Activated naive CD8-positive, alpha-beta T cell (primary cell): ENCODE data around the gene SLC5A11.
"Not testable (repeated sequence)": the region's sequence is repeated elsewhere in the genome, so short reads cannot be mapped to it uniquely, and the experiment has no call there.

Experiments used
- H3K27ac Mint-ChIP-seq: one replicate; pipeline ENCODE4 v1.8.0; 2021; ENCODE audit warnings: mixed read lengths
- H3K27me3 Mint-ChIP-seq: one replicate; pipeline ENCODE4 v1.8.0; 2021; ENCODE audit warnings: mixed read lengths
- H3K36me3 Mint-ChIP-seq: one replicate; pipeline ENCODE4 v1.8.0; 2021; ENCODE audit warnings: mixed read lengths
- H3K4me1 Mint-ChIP-seq: one replicate; pipeline ENCODE4 v1.8.0; 2021; ENCODE audit warnings: low read depth, mixed read lengths
- H3K4me3 Mint-ChIP-seq: one replicate; pipeline ENCODE4 v1.8.0; 2021; ENCODE audit warnings: mild to moderate bottlenecking, mixed read lengths
- H3K9me3 Mint-ChIP-seq: one replicate; pipeline ENCODE4 v1.8.0; 2021; ENCODE audit warnings: low read depth, mixed read lengths

SLC5A11 gene, protein sequence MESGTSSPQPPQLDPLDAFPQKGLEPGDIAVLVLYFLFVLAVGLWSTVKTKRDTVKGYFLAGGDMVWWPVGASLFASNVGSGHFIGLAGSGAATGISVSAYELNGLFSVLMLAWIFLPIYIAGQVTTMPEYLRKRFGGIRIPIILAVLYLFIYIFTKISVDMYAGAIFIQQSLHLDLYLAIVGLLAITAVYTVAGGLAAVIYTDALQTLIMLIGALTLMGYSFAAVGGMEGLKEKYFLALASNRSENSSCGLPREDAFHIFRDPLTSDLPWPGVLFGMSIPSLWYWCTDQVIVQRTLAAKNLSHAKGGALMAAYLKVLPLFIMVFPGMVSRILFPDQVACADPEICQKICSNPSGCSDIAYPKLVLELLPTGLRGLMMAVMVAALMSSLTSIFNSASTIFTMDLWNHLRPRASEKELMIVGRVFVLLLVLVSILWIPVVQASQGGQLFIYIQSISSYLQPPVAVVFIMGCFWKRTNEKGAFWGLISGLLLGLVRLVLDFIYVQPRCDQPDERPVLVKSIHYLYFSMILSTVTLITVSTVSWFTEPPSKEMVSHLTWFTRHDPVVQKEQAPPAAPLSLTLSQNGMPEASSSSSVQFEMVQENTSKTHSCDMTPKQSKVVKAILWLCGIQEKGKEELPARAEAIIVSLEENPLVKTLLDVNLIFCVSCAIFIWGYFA

DNA sequence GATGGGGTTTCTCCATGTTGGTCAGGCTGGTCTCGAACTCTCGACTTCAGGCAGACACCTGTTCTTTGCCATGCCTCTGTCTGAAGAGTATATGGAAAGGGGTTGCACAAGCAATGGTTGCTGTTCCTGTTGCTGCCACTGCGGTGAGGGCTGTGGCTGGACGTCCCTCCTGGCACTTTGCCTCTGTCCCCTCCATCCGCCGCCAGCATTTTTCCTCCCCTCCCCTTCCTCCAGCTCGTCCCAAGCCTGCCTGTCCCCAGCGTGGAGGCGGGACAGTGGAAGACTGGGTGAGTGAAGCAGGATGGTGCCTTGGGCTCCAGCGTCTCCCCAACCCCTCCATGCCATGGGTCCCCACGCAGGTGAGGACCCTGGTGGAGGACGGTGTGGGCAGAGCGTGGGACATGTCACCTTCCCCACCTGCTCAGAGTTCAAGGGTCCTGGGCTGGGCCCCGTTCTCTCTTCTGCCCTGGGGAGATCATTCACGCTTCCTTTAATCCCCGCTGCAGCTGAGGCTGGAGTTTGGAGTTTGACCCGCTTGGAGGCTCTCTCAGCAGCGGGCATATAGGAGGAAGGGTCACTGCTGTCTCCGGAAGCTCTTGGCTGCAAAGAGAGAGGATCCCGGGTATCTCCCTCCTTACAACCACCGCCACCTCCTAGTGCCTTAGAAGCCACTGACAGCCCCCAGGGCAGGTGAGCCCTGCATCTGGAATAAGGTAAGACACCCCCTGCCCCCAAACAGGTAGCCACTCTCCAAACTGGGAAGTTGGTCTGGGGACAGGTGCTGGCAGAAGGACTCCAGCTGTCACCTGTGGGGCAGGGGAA is at the start of gene SLC5A11:
Gene SLC5A11, plus strand, starts transcription at position 238 of the 822 bp plus-strand sequence. CDS start 12,681 bp downstream, outside the sequence.
- H3K27me3 Mint-ChIP-seq = no peaks in the 10 kb centered on the region
- peaks cover 15% of the 10 kb centered on the region for H3K36me3 Mint-ChIP-seq
- H3K9me3 Mint-ChIP-seq = no peaks in the 10 kb centered on the region
- no peak within 1 kb of the TSS for H3K4me3 Mint-ChIP-seq
- H3K27ac Mint-ChIP-seq = no peak within 1 kb of the TSS
- H3K4me1 Mint-ChIP-seq = no peaks in the 10 kb centered on the region

DNA sequence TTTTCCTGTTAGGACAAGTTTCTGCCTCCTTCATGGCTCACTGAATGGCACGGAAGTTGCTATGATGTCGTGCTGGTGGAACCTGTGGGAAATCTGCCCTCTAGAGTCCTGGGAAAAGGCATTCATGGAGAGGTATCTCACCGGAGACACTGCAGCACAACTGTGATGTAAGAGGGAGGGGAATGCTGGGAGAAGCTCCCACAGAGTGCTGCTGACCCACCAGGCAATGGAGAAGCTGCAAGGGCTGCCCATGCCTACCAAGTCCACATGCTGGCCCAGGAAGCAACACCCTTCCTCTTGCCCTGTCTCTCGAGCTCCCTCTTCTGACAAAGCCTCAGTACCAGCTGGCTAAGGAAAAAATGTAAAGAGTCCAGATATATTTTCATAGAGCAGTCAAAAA is 45.2 kb upstream of the SLC5A11 start:
- H3K36me3 Mint-ChIP-seq = peaks cover 16% of the 10 kb centered on the region
- no peak overlapping the region for H3K27ac Mint-ChIP-seq

DNA sequence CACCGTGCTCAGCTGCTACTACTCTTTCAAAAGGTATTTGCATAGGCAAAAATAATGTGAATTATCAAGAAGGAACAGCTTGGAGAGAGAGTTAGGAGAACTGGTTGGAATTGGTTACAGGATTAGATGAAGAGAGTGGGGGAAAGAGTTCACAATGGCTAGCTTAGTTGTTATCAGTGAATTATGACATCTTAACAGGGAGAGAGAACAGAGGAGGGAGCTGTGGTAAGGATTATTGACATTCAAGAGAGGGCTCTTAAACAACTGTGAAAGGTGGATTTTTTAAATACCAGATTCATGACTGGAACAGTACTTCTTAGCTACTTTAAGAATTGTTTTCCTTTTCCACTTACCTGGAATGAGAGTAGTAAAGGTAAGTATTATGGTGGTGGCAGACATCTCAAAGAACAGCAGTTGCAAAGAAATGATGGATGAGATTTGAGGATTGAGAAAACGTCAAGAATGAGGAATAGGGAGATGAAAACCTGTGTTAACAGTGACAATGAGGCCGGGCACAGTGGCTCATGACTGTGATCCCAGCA is 43.9 kb upstream of the SLC5A11 start:
- Mint-ChIP-seq H3K4me1 (no peaks in the 10 kb centered on the region), H3K27ac (no peak overlapping the region), H3K27me3 (no peaks in the 10 kb centered on the region), H3K4me3 (no peak overlapping the region), H3K9me3 (no peaks in the 10 kb centered on the region), H3K36me3 (peaks cover 16% of the 10 kb centered on the region)

More for the DNA sequence above, 45.2 kb upstream of the SLC5A11 start:
- no peaks in the 10 kb centered on the region for H3K4me1 Mint-ChIP-seq
- no peaks in the 10 kb centered on the region for H3K9me3 Mint-ChIP-seq
- H3K27me3 Mint-ChIP-seq = no peaks in the 10 kb centered on the region
- H3K4me3 Mint-ChIP-seq = no peak overlapping the region

DNA sequence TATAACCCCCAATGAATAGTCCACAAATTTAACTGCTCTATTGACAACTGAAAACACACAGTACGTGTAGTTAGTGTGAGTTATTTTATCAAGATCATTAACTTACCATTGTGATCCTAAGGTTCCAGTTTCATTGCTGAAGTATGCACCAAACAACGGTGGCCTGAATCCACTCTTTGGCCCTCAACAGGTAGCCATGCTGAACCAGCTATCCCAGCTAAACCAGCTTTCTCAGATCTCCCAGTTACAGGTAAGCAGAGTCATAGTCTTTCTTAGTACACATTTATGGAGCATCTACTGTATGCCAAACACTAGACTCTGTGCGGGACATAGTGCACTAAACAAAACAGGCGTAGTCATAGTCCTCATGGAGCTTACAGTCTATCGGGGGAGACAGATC is 40.3 kb upstream of the SLC5A11 start:
- H3K27me3 Mint-ChIP-seq = no peaks in the 10 kb centered on the region
- no peaks in the 10 kb centered on the region for H3K9me3 Mint-ChIP-seq
- no peak overlapping the region for H3K27ac Mint-ChIP-seq
- H3K4me1 Mint-ChIP-seq = no peaks in the 10 kb centered on the region
- H3K4me3 Mint-ChIP-seq = no peak overlapping the region
- H3K36me3 Mint-ChIP-seq = peaks cover 12% of the 10 kb centered on the region

DNA sequence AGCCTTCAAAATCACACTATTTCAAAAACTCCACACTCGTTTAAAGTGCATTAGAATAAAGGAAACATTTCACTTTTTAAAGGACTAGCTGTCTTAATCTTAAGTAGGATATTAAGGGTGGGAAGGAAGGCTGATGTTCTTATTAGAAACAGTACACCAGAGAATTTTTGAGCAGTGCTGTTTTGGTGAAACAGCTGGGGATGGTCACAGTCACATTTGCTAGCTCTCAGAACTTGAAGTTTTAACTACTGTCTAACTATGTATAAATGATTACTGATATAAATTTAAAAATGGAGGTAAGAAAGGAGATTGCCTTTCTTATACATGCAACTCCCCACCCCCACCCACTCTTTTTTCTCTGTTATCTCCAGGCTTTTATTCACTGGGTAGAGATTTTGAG is 38.5 kb upstream of the SLC5A11 start:
- Mint-ChIP-seq H3K36me3 (peaks cover 8% of the 10 kb centered on the region), H3K9me3 (no peaks in the 10 kb centered on the region), H3K4me1 (no peaks in the 10 kb centered on the region), H3K4me3 (no peak overlapping the region), H3K27me3 (no peaks in the 10 kb centered on the region), H3K27ac (no peak overlapping the region)

DNA sequence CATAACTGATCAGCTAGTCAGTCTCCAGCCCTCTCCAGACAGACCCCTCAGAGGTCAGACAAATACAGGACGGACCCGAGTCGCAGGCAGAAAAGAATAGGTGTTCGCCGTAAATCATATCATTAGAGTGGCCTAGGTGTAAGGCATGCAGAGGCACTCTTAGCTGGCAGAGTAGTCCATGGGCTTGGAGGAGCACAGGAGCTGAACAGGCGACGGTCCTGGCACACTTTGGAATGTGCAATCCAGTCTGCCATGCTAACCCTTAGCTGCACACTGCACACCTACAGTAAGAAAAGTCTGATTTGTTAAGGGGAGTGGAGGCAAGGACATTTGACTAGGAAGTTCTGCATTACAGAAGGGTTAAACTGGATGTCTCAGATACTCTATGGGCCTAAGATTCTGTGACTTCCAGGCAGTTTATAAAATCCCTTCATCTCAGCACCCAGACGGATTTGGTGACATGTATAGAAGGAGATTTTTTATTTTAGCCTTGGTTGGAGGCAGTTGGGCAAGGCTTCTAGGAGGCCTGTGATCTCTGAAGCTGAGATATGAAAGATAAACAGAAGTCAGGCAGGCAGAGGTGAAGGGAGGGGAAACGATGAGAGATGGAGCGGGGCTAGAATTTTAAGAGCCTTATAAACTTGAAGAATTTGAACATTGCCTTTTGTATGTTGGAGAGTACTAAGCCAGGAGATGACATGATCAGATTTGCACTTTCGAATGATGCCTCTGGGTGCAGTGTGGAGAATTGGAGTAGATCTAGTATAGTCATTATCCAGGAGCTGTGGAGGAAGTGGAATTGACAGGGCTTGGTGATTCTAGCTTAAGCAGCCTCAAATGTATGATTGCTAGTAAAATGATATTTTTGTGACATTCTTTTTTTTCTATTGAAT is 34.6 kb upstream of the SLC5A11 start:
- Mint-ChIP-seq H3K4me1 (no peaks in the 10 kb centered on the region), H3K4me3 (no peak overlapping the region), H3K27ac (no peak overlapping the region), H3K36me3 (peaks cover 7% of the 10 kb centered on the region), H3K27me3 (no peaks in the 10 kb centered on the region), H3K9me3 (no peaks in the 10 kb centered on the region)

DNA sequence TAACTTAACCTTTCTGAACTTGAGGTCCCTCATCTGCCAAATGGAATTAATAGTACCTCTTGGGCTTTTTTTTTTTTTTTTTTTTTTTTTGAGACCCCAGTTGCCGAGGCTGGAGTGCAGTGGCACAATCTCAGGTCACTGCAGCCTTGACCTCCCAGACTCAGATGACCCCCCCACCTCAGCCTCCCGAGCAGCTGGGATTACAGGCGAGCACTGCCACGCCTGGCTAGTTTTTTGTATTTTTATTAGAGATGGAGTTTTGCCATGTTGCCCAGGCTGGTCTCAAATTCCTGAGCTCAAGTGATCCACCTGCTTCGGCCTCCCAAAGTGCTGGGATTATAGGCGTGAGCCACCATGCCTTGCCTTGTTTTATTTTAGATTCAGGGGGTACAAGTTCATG is 33.0 kb upstream of the SLC5A11 start:
- H3K27ac Mint-ChIP-seq, H3K9me3 Mint-ChIP-seq, H3K4me3 Mint-ChIP-seq, H3K4me1 Mint-ChIP-seq, H3K36me3 Mint-ChIP-seq, H3K27me3 Mint-ChIP-seq: not testable (repeated sequence)

DNA sequence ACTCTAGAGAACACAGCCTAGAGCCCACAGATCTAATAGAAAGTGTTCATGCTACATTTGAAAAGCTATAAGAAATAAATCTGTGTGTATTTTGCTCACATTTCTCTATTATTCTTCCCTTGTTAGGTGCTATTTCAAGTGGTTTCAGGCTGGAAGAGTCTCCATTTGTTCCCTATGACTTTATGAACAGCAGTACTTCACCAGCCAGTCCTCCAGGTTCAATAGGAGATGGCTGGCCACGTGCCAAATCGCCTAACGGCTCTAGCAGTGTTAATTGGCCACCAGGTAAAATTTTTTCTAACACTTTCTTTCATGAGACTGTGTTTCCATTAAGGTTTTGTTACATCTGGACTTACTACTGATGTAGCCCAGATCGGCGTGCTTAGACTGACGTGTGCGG is 30.7 kb upstream of the SLC5A11 start:
- no peaks in the 10 kb centered on the region for H3K4me1 Mint-ChIP-seq
- H3K27ac Mint-ChIP-seq = no peak overlapping the region
- no peaks in the 10 kb centered on the region for H3K9me3 Mint-ChIP-seq
- no peaks in the 10 kb centered on the region for H3K27me3 Mint-ChIP-seq
- no peak overlapping the region for H3K4me3 Mint-ChIP-seq
- peaks cover 8% of the 10 kb centered on the region for H3K36me3 Mint-ChIP-seq

DNA sequence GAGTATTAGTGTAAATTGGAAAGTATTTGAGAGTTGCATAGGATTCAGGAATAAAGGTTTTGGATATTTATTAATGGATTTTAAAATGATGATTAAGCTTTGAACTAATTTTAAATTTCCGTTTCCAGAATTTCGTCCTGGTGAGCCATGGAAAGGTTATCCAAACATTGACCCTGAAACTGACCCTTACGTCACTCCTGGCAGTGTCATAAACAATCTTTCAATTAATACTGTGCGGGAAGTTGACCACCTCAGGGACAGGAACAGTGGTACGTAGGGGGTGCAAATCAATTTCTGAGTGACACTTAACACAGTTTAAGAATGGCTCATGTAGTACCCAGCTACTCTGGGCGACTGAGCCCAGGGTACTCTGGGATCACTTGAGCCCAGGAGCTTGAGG is 29.1 kb upstream of the SLC5A11 start:
- Mint-ChIP-seq H3K27me3 (no peaks in the 10 kb centered on the region), H3K9me3 (no peaks in the 10 kb centered on the region), H3K4me3 (no peak overlapping the region), H3K4me1 (no peaks in the 10 kb centered on the region), H3K36me3 (peaks cover 8% of the 10 kb centered on the region), H3K27ac (no peak overlapping the region)

DNA sequence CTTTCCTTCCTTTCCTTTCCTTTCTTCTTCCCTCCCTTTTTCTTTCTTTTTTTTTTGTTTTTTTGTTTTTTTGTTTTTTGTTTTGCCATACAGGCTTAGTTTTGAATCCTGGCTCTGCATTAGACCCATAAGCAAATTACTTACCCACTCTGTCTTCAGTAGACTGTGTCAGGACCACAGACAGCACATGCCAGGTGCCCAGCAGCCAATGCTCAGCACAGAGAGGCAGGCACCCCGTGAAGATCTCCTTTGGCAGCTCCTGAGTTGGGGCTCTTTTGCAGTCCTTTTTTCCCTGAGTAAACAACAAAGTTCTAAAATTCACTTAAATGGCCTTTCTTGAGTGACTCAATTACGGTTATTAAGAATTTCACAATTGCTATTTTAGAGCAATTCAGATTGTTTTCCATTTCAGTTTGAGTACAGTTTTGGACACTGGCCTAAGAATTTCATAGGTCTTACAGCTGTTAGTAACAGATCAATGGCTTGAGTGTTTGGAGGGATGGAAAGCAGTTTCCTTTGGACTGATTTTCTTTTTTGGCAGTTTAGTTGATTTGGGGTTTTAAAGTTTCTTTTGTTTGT is 26.2 kb upstream of the SLC5A11 start:
- no peak overlapping the region for H3K4me3 Mint-ChIP-seq
- no peaks in the 10 kb centered on the region for H3K9me3 Mint-ChIP-seq
- H3K4me1 Mint-ChIP-seq = no peaks in the 10 kb centered on the region
- peak overlapping the region; percentile 73 for H3K27ac Mint-ChIP-seq
- peaks cover 6% of the 10 kb centered on the region for H3K36me3 Mint-ChIP-seq
- H3K27me3 Mint-ChIP-seq = no peaks in the 10 kb centered on the region

DNA sequence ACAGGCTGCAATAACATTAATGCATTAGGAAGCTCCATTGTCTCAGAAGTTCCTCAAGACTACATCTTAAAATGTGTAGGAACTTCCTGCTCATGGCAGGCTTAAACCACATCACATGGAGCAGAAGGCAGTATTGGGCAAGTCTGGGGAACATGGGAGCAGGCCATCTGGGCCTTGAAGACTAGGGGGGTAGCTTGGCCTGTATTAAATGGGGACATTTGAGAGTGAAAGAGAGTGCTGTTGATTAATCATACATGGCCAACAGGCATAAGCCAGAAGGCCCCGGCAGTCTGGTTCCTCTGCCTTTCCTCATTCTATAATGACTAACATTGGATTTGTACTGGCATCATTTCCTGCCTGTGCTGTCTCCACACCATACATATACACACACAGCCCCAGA is 25.2 kb upstream of the SLC5A11 start:
- no peak overlapping the region for H3K27ac Mint-ChIP-seq
- no peaks in the 10 kb centered on the region for H3K27me3 Mint-ChIP-seq
- peaks cover 3% of the 10 kb centered on the region for H3K36me3 Mint-ChIP-seq
- no peaks in the 10 kb centered on the region for H3K4me1 Mint-ChIP-seq
- no peak overlapping the region for H3K4me3 Mint-ChIP-seq
- no peaks in the 10 kb centered on the region for H3K9me3 Mint-ChIP-seq

DNA sequence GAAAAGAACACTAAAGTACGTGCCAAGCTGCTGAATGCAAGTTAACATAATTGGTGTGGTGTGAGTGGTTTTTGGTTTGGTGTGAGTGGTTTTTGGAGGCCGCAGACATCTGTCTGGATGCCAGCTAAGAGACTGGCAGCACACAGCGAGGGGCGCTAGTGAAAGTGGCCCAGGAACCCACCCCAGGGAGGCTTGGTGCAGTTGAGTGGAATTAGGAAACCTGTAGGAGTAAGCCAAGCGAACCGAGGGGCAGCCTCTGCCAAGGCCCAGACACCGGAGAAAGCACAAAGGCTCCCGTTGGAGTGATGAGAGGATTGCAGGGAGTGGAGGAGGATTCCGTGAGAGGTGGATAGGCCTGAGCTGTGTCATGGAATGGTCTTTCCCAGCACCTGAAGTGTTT is 24.6 kb upstream of the SLC5A11 start:
- H3K4me3 Mint-ChIP-seq = no peak overlapping the region
- H3K4me1 Mint-ChIP-seq = no peaks in the 10 kb centered on the region
- peaks cover 3% of the 10 kb centered on the region for H3K36me3 Mint-ChIP-seq
- H3K27me3 Mint-ChIP-seq = no peaks in the 10 kb centered on the region
- no peaks in the 10 kb centered on the region for H3K9me3 Mint-ChIP-seq
- H3K27ac Mint-ChIP-seq = no peak overlapping the region

DNA sequence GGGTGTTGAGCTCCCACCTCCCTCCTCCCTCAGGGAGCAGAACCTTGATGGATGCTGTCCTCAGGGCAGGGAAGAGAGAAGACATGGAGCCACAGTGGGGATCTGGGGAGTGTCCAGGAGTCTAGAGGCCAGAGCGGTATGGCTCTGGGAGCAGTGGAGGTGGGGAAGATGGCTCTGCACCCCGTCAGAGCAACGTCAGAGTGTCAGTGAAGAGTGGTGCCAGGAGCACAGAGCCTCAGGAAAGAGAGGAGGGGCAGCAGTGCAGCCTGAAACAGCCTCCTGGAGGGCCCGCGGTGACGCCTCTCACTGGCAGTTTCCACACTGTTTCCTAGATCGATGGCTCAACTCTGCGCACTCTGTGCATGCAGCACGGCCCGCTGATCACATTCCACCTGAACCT is 23.2 kb upstream of the SLC5A11 start:
- H3K4me1 Mint-ChIP-seq = no peaks in the 10 kb centered on the region
- no peaks in the 10 kb centered on the region for H3K9me3 Mint-ChIP-seq
- no peak overlapping the region for H3K27ac Mint-ChIP-seq
- peaks cover 7% of the 10 kb centered on the region for H3K36me3 Mint-ChIP-seq
- H3K27me3 Mint-ChIP-seq = no peaks in the 10 kb centered on the region
- no peak overlapping the region for H3K4me3 Mint-ChIP-seq

DNA sequence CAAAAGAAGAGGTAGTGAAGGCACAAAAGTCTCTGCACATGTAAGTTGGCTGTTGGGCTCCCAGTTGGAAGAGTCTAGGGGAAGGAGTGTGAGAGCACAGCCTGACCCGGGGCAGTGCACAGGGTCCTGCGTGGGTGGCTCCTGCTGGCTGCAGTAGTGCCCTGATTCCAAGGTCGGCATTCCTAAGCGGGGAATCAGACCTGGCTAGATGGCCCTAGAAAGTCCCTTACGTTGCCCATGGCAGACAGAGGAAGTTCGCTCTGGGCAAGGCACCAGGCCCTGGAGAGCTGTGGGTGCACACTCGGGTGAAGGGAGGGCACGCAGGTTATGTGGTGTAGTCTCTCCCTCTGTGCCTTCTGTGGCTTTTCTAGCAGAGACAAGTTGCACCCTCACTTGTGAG is 22.8 kb upstream of the SLC5A11 start:
- Mint-ChIP-seq H3K4me3 (no peak overlapping the region), H3K9me3 (no peaks in the 10 kb centered on the region), H3K27me3 (no peaks in the 10 kb centered on the region), H3K4me1 (no peaks in the 10 kb centered on the region), H3K36me3 (peaks cover 4% of the 10 kb centered on the region), H3K27ac (no peak overlapping the region)
